Measurements from ENCODE around the gene SDK1. TPM values are rescaled to one million over a fixed set of nuclear protein-coding genes. Genes with fewer than 3 reads are reported as not detected.

The SDK1 gene
- total and polyA plus RNA-seq, 4 donors: 0.12 to 0.47 (median 0.36) TPM

GRCh38 chr7:4279216-4279615 lies 978.2 kb downstream of the SDK1 start (continued):
- TF ChIP-seq REST (IDR thresholded peaks at IDR 0.05) (no peak), EGR1 (IDR thresholded peaks at IDR 0.05; ENCODE audit: low read depth in 2 of 2) (no peak), CTCF (IDR thresholded peaks at IDR 0.05; ENCODE audit: low read depth, low read length, missing input control) (no peak)

DNA sequence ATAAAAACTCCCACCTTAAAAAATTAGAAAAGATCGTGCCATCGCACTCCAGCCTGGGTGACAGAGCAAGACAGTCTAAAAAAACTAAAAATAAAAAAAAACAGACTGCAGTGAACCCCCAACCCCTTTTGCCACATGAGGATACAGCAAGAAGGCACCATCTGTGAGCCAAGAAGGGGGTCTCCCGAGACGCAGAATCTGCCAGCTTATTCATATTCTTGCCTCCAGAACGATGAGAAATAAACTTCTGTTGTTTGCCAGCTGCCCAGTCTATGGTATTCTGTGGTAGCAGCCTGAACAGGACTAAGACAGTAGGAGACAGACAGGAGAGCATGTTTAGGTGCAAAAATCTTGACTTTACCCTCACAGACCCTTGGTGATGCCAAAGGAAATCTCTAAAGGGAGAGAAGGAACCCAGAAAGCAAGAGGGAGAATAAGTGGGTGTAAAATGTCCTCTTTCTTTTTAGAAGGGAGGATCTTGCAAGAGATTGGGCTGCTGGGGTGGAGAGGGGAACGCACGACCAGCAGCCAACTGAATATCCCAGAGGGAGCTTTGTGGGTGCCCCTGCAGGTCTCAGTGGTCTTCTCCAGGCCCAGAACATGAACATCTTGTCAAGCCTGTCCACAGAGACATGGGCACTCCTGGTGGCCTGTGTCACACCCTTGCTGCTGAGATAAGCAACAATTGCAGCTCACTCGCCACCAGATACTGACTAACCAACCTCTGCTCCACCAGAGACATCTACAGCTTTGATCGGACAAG lies 980.4 kb downstream of the SDK1 start:
- no peaks in the 10 kb centered on the region for H3K4me1 ChIP-seq (ENCODE audit: control insufficient read depth in 4 of 4, insufficient read depth in 4 of 4, low read length in 3 of 4)
- no peak for DNase-seq (ENCODE audit: low spot score)
- no peak overlapping the region for H3K4me3 ChIP-seq (ENCODE audit: low read depth in 1 of 3, low read length in 3 of 3)
- WGBS: 80% methylated on average over 9 of the region's 9 CpGs
- H3K27ac ChIP-seq (ENCODE audit: low read depth in 1 of 2, low read length in 2 of 2): no peak overlapping the region
- H3K27me3 ChIP-seq (ENCODE audit: control insufficient read depth in 4 of 4, insufficient read depth in 4 of 4, low read length in 3 of 4): no peaks in the 10 kb centered on the region
- H3K36me3 ChIP-seq (ENCODE audit: control insufficient read depth in 4 of 4, insufficient read depth in 3 of 4, low read depth in 1 of 4, low read length in 3 of 4): no peaks in the 10 kb centered on the region
- H3K9me3 ChIP-seq (ENCODE audit: control insufficient read depth in 4 of 4, low read length in 3 of 4): peaks cover 0 to 3% (median under 1%) of the 10 kb centered on the region in 4 donors
- no peak for TF ChIP-seq FOXA2 (IDR thresholded peaks at IDR 0.05)
- no peak for TF ChIP-seq CTCF (IDR thresholded peaks at IDR 0.05; ENCODE audit: low read depth, low read length, missing input control)
- no peak for TF ChIP-seq JUND (IDR thresholded peaks at IDR 0.05)
- TF ChIP-seq REST (IDR thresholded peaks at IDR 0.05): no peak
- no peak for TF ChIP-seq FOXA1 (IDR thresholded peaks at IDR 0.05)
- no peak for TF ChIP-seq EGR1 (IDR thresholded peaks at IDR 0.05; ENCODE audit: low read depth in 2 of 2)
- TF ChIP-seq ATF3 (IDR thresholded peaks at IDR 0.05): no peak
- no peak for TF ChIP-seq HNF4A (conservative IDR thresholded peaks at IDR 0.05)
- TF ChIP-seq RAD21 (IDR thresholded peaks at IDR 0.05): no peak
- no peak for TF ChIP-seq SP1 (IDR thresholded peaks at IDR 0.05)
- no peak for TF ChIP-seq GABPA (IDR thresholded peaks at IDR 0.05 in 1 of 2, conservative IDR thresholded peaks at IDR 0.05 in 1 of 2)
- TF ChIP-seq YY1 (IDR thresholded peaks at IDR 0.05): no peak
- no peak for TF ChIP-seq MAX (IDR thresholded peaks at IDR 0.05)
- H3K9ac ChIP-seq (ENCODE audit: low read depth in 1 of 2, low read length in 2 of 2): no peak overlapping the region

All from liver (tissue), 9 donors.